HepG2 (cell line): ENCODE data around the gene IGF2. TPM values are rescaled to one million over a fixed set of nuclear protein-coding genes. Genes with fewer than 3 reads are reported as not detected.

Experiments used
- DBP ChIP-seq: sonication (generic); formaldehyde crosslinking; IDR thresholded peaks from 2 replicates; pipeline ENCODE4 v1.4.0; 2020; ENCODE audit warnings: missing genetic modification reagents; ENCODE audit errors: not compliant biosample characterization
- ETS1 ChIP-seq: sonication (generic); formaldehyde crosslinking; IDR thresholded peaks from 2 replicates; pipeline ENCODE4 v1.4.0; 2020; ENCODE audit warnings: missing genetic modification reagents
- JUNB ChIP-seq: sonication (generic); formaldehyde crosslinking; IDR thresholded peaks from 2 replicates; pipeline ENCODE4 v1.8.0; 2022; ENCODE audit warnings: missing genetic modification reagents, mild to moderate bottlenecking, borderline replicate concordance
- KLF16 ChIP-seq, 2 experiments: sonication (generic) in 1 of 2; formaldehyde crosslinking in 1 of 2; IDR thresholded peaks; 2 replicates each; pipeline versions ENCODE4 v1.6.1 to v1.8.0; 2016 to 2023; ENCODE audit warnings: missing genetic modification reagents in 2 of 2, missing compliant biosample characterization in 1 of 2
- MYC ChIP-seq: sonication (generic); formaldehyde crosslinking; IDR thresholded peaks from 2 replicates; pipeline ENCODE4 v1.9.0; 2021; ENCODE audit warnings: missing genetic modification reagents, borderline replicate concordance
- NFE2L1 ChIP-seq: sonication (generic); formaldehyde crosslinking; IDR thresholded peaks from 2 replicates; pipeline ENCODE4 v1.4.0; 2020; ENCODE audit warnings: missing genetic modification reagents, mild to moderate bottlenecking, borderline replicate concordance
- SMAD1 ChIP-seq: sonication (generic); formaldehyde crosslinking; IDR thresholded peaks from 2 replicates; pipeline ENCODE4 v1.4.0; 2020; ENCODE audit warnings: missing genetic modification reagents, low read depth, mild to moderate bottlenecking, borderline replicate concordance
- TBL1XR1 ChIP-seq: fragments of 150-350 bp; IDR thresholded peaks from 2 replicates; pipeline ENCODE4 v1.6.1; 2014; ENCODE audit warnings: borderline replicate concordance, low read length; ENCODE audit not compliant: partially characterized antibody
- ZBTB38 ChIP-seq: sonication (generic); formaldehyde crosslinking; IDR thresholded peaks from 2 replicates; pipeline ENCODE4 v1.5.1; 2020; ENCODE audit warnings: mild to moderate bottlenecking, missing genetic modification reagents
- ZFX ChIP-seq: sonication (generic); formaldehyde crosslinking; IDR thresholded peaks from 2 replicates; pipeline ENCODE4 v1.4.0; 2020; ENCODE audit warnings: mild to moderate bottlenecking, low read depth, missing genetic modification reagents, moderate library complexity
- ZNF230 ChIP-seq: sonication (generic); formaldehyde crosslinking; IDR thresholded peaks from 2 replicates; pipeline ENCODE4 v1.4.0; 2020; ENCODE audit warnings: mild to moderate bottlenecking, missing genetic modification reagents
- ZNF563 ChIP-seq: sonication (generic); formaldehyde crosslinking; IDR thresholded peaks from 2 replicates; pipeline ENCODE4 v1.8.0; 2022; ENCODE audit warnings: mild to moderate bottlenecking, moderate library complexity, missing genetic modification reagents
- ZNF589 ChIP-seq: sonication (generic); formaldehyde crosslinking; conservative IDR thresholded peaks from 2 replicates; pipeline ENCODE4 v1.8.0; 2022; ENCODE audit warnings: mild to moderate bottlenecking, moderate library complexity, missing genetic modification reagents
- ZNF775 ChIP-seq: sonication (generic); formaldehyde crosslinking; IDR thresholded peaks from 2 replicates; pipeline ENCODE4 v1.4.0; 2020; ENCODE audit warnings: missing genetic modification reagents, mild to moderate bottlenecking, moderate library complexity, borderline replicate concordance
- polyA plus RNA-seq, 8 experiments: library from polyadenylated mRNA; depleted of rRNA in 3 of 8; stranded (reverse) in 7 of 8; unstranded in 1 of 8; fragments of >200 nt; fragmentation: Illumina TruSeq in 4 of 8; extraction: Trizol in 4 of 8; gene quantifications; 2 replicates each; pipeline versions ENCODE4 v1.2.1 to v1.2.3, GENCODE V29; 2011 to 2016; ENCODE audit warnings: low read depth in 4 of 8, missing spikeins in 1 of 8, mixed read lengths in 1 of 8; ENCODE audit not compliant: insufficient read depth in 1 of 8
- total RNA-seq, 5 experiments: library from RNA; depleted of rRNA; stranded (reverse); fragments of >200 nt; fragmentation: Illumina TruSeq; extraction: Trizol; gene quantifications; 2 replicates each; pipeline ENCODE4 v1.2.3, GENCODE V29; 2016; ENCODE audit warnings: low read depth in 1 of 5
- TF ChIP-seq, protein P1 (sequence below): sonication (generic); formaldehyde crosslinking; IDR thresholded peaks from 2 replicates; pipeline ENCODE4 v1.4.0; 2020; ENCODE audit warnings: missing genetic modification reagents
- TF ChIP-seq, protein P2 (sequence below): sonication (generic); formaldehyde crosslinking; IDR thresholded peaks from 2 replicates; pipeline ENCODE4 v1.5.0; 2020; ENCODE audit warnings: missing genetic modification reagents, mild to moderate bottlenecking, borderline replicate concordance
- TF ChIP-seq, protein P3 (sequence below): sonication (generic); formaldehyde crosslinking; IDR thresholded peaks from 2 replicates; pipeline ENCODE4 v1.5.0; 2020; ENCODE audit warnings: missing genetic modification reagents, mild to moderate bottlenecking, borderline replicate concordance
- TF ChIP-seq, protein P4 (sequence below): sonication (generic); formaldehyde crosslinking; IDR thresholded peaks from 2 replicates; pipeline ENCODE4 v1.4.0; 2020; ENCODE audit warnings: missing genetic modification reagents

IGF2 gene
- total and polyA plus RNA-seq, 2 of the 13 experiments (the other 11 are each of a cell fraction or from before 2014, with no cell fraction given): 79.1 to 254 TPM

- TF ChIP-seq, protein P1, sequence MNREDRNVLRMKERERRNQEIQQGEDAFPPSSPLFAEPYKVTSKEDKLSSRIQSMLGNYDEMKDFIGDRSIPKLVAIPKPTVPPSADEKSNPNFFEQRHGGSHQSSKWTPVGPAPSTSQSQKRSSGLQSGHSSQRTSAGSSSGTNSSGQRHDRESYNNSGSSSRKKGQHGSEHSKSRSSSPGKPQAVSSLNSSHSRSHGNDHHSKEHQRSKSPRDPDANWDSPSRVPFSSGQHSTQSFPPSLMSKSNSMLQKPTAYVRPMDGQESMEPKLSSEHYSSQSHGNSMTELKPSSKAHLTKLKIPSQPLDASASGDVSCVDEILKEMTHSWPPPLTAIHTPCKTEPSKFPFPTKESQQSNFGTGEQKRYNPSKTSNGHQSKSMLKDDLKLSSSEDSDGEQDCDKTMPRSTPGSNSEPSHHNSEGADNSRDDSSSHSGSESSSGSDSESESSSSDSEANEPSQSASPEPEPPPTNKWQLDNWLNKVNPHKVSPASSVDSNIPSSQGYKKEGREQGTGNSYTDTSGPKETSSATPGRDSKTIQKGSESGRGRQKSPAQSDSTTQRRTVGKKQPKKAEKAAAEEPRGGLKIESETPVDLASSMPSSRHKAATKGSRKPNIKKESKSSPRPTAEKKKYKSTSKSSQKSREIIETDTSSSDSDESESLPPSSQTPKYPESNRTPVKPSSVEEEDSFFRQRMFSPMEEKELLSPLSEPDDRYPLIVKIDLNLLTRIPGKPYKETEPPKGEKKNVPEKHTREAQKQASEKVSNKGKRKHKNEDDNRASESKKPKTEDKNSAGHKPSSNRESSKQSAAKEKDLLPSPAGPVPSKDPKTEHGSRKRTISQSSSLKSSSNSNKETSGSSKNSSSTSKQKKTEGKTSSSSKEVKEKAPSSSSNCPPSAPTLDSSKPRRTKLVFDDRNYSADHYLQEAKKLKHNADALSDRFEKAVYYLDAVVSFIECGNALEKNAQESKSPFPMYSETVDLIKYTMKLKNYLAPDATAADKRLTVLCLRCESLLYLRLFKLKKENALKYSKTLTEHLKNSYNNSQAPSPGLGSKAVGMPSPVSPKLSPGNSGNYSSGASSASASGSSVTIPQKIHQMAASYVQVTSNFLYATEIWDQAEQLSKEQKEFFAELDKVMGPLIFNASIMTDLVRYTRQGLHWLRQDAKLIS (CRISPR knock-in tag): 0 out of 2 replicates have a peak, but pooled peaks have one; percentile 17
- TF ChIP-seq KLF16 (CRISPR knock-in tag; IDR thresholded peaks at IDR 0.05) (0 out of 4 replicates have a peak, but pooled peaks of 1 of the 2 experiments have one; percentile 23), TBL1XR1 (no peak), ZNF563 (CRISPR knock-in tag) (peak; percentile 19; the same call in 1 of the 2 replicates), ZNF589 (peak; percentile 97; the same call in 1 of the 2 replicates), JUNB (CRISPR knock-in tag) (peak; percentile 77), MYC (CRISPR knock-in tag) (peak; percentile 45; the same call in 1 of the 2 replicates), DBP (no peak), ZNF230 (CRISPR knock-in tag) (0 out of 2 replicates have a peak, but pooled peaks have one; percentile 44), NFE2L1 (CRISPR knock-in tag) (no peak), SMAD1 (CRISPR knock-in tag) (peak; percentile 89; the same call in 1 of the 2 replicates), ZFX (CRISPR knock-in tag) (peak; percentile 23; the same call in 1 of the 2 replicates), ZNF775 (CRISPR knock-in tag) (no peak), ETS1 (CRISPR knock-in tag) (no peak), ZBTB38 (CRISPR knock-in tag) (0 out of 2 replicates have a peak, but pooled peaks have one; percentile 6)
- TF ChIP-seq, protein P2, sequence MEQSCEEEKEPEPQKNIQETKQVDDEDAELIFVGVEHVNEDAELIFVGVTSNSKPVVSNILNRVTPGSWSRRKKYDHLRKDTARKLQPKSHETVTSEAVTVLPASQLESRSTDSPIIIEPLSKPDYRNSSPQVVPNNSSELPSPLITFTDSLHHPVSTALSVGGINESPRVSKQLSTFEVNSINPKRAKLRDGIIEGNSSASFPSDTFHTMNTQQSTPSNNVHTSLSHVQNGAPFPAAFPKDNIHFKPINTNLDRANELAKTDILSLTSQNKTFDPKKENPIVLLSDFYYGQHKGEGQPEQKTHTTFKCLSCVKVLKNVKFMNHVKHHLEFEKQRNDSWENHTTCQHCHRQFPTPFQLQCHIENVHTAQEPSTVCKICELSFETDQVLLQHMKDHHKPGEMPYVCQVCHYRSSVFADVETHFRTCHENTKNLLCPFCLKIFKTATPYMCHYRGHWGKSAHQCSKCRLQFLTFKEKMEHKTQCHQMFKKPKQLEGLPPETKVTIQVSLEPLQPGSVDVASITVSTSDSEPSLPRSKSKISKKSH: 0 out of 2 replicates have a peak, but pooled peaks have one; percentile 24
- TF ChIP-seq, protein P3, sequence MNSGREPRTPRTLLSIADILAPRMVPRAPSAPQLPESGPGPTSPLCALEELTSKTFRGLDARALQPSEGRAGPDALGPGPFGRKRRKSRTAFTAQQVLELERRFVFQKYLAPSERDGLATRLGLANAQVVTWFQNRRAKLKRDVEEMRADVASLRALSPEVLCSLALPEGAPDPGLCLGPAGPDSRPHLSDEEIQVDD (CRISPR knock-in tag): peak; percentile 85; the same call in 1 of the 2 replicates
- TF ChIP-seq, protein P4, sequence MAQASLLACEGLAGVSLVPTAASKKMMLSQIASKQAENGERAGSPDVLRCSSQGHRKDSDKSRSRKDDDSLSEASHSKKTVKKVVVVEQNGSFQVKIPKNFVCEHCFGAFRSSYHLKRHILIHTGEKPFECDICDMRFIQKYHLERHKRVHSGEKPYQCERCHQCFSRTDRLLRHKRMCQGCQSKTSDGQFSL (CRISPR knock-in tag): no peak
These were observed 7.6 kb downstream of the IGF2 start (continued) for GRCh38 chr11:2131371-2132236.
